PFSK-1 (cell line): ENCODE results near the gene EXOC4.

Experiments used
- FOXP2 ChIP-seq: optimal IDR thresholded peaks from 2 replicates; pipeline ENCODE3; 2011; ENCODE audit warnings: borderline replicate concordance, control low read depth, inconsistent platforms; ENCODE audit not compliant: insufficient read depth; ENCODE audit errors: extremely low read length, extremely low read depth
- POLR2AphosphoS5 ChIP-seq: IDR thresholded peaks from 2 replicates; pipeline ENCODE4 v1.6.1; 2012; ENCODE audit warnings: low read depth, mild to moderate bottlenecking, control low read depth, low read length, moderate library complexity
- REST ChIP-seq, 2 experiments: IDR thresholded peaks; 2 replicates each; pipeline versions ENCODE4 v1.6.1 to v1.8.0; 2011 to 2012; ENCODE audit warnings: low read depth in 2 of 2, low read length in 2 of 2, control low read depth in 1 of 2, inconsistent platforms in 1 of 2, mild to moderate bottlenecking in 1 of 2, moderate library complexity in 1 of 2; ENCODE audit not compliant: insufficient read depth in 1 of 2
- SIN3A ChIP-seq: IDR thresholded peaks from 2 replicates; pipeline ENCODE4 v1.6.1; 2012; ENCODE audit warnings: mild to moderate bottlenecking, low read length, moderate library complexity, borderline replicate concordance; ENCODE audit not compliant: insufficient read depth
- TAF1 ChIP-seq: IDR thresholded peaks from 2 replicates; pipeline ENCODE4 v1.6.1; 2012; ENCODE audit warnings: low read length, control low read depth, borderline replicate concordance; ENCODE audit not compliant: insufficient read depth

The EXOC4 gene

DNA sequence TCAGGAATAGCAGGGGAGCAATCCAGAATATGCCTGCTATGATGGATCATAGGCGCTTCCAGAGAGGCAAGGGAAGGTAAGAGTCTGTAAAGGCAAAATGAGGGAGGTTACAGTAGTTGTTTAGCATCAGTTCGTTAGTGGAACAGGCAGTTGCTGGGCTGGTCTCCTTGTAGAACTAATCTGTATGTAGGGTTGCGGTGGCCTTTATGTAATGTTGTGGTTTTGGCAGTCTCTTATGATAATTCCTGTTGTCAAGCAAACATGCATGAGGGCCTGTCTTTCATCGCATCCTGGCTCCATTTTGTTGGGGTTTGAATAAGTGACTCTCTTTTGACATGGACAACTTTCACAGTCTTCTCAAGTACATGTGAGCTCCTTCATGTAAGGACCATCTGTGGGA is 446.5 kb downstream of the EXOC4 start:
- TF ChIP-seq TAF1 (no peak), REST (IDR thresholded peaks at IDR 0.05; ENCODE audit: insufficient read depth in 1 of 2, low read depth in 2 of 2, low read length in 2 of 2) (no peak), POLR2AphosphoS5 (no peak), FOXP2 (no peak), SIN3A (no peak)

- TF ChIP-seq SIN3A: no peak
- TF ChIP-seq TAF1: no peak
- no peak for TF ChIP-seq FOXP2
- no peak for TF ChIP-seq REST (IDR thresholded peaks at IDR 0.05; ENCODE audit: insufficient read depth in 1 of 2, low read depth in 2 of 2, low read length in 2 of 2)
- TF ChIP-seq POLR2AphosphoS5: no peak
Observed at GRCh38 chr7:133702078-133702477, 449.2 kb downstream of the EXOC4 start.

GRCh38 chr7:133702960-133703359 is 450.1 kb downstream of the EXOC4 start:
- TF ChIP-seq REST (IDR thresholded peaks at IDR 0.05; ENCODE audit: insufficient read depth in 1 of 2, low read depth in 2 of 2, low read length in 2 of 2) (no peak), SIN3A (no peak), FOXP2 (no peak), POLR2AphosphoS5 (no peak), TAF1 (no peak)

DNA sequence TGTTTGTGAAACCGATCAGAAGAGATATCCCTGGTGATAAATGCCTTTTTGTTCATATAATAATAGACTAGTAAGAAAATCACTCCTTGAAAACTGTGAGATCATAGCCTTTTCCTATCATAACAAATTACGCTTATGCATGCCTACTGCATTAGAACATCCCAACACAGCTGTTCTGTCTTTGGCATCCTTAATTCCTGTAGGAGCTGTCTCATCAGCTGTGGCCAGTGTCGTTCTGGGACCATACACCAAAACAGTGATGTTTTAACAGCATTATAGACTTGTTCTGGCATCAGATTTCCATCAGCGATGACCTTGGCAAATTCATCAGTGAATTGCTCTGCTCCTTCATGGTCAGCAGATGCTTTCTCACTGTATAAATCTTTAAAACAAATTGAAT is 450.7 kb downstream of the EXOC4 start:
- no peak for TF ChIP-seq SIN3A
- TF ChIP-seq FOXP2: no peak

DNA sequence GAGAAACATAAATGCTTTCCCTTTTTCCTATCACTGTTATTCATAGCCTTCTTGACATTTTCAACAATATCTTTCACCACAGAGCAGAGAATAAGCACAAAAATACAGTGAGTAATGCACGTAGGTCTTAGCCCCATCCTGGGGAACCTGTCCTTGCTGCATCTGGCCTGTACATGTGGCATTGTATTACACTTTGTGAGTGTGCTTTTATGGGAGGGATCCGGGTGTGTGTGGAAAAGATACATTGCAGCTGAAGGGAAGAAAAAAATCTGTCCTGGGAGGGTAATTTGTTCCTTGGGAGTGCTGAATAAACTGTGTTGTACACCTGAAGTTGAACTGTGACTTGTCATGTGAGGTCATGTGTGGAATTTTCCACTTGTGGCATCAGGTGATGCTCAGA is 451.6 kb downstream of the EXOC4 start:
- TF ChIP-seq SIN3A (no peak), FOXP2 (no peak)

GRCh38 chr7:133705596-133705995 is 452.7 kb downstream of the EXOC4 start:
- TF ChIP-seq REST (IDR thresholded peaks at IDR 0.05; ENCODE audit: insufficient read depth in 1 of 2, low read depth in 2 of 2, low read length in 2 of 2): no peak
- no peak for TF ChIP-seq POLR2AphosphoS5
- no peak for TF ChIP-seq SIN3A
- no peak for TF ChIP-seq TAF1
- TF ChIP-seq FOXP2: no peak
